Nephron progenitor cell (in vitro differentiated cells): ENCODE results near the gene TEC.
A peak's percentile ranks its signal among the peaks of the same experiment; 100 is the strongest.

Experiments used
- DNase-seq: peaks from one replicate; pipeline ENCODE4 v3.0.0; 2021
- H3K27ac Mint-ChIP-seq: 2 replicates; pipeline ENCODE4 v1.8.0; 2021; ENCODE audit warnings: mild to moderate bottlenecking, moderate library complexity, mixed read lengths
- H3K27me3 Mint-ChIP-seq: 2 replicates; pipeline ENCODE4 v1.8.0; 2021; ENCODE audit warnings: mild to moderate bottlenecking, low read depth, mixed read lengths; ENCODE audit not compliant: poor library complexity
- H3K36me3 Mint-ChIP-seq: 2 replicates; pipeline ENCODE4 v1.8.0; 2021; ENCODE audit warnings: low read depth, mixed read lengths
- H3K4me1 Mint-ChIP-seq: 2 replicates; pipeline ENCODE4 v1.8.0; 2021; ENCODE audit warnings: mixed read lengths
- H3K4me3 Mint-ChIP-seq: 2 replicates; pipeline ENCODE4 v1.8.0; 2021; ENCODE audit warnings: mild to moderate bottlenecking, moderate library complexity, mixed read lengths
- H3K9me3 Mint-ChIP-seq: 2 replicates; pipeline ENCODE4 v1.8.0; 2021; ENCODE audit warnings: mild to moderate bottlenecking, moderate library complexity, mixed read lengths
- TF ChIP-seq, protein P1 (sequence below): fragments of 200-600 bp; sonication (generic); IDR thresholded peaks from 2 replicates; pipeline ENCODE4 v1.5.0; 2021; ENCODE audit warnings: antibody characterized with exemption

Gene TEC

DNA sequence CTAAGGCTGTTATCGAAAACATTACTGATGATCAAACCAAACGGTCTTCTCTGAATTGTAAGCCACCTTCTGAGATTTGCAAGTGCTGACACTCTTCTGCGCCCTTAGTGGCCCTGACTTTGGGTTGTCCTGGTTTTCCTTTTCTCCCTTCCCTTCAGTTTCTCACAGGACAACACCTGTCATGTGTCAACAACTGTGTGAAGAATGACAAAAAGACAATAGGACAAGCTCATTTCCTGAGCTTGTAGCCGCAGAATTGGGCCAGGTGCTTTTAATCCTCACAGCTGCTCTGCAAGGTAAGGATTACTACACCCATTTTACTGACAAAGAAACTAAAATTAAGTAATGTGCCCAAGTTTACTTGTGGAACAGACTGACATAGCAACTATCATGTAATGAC lies 90.7 kb downstream of the TEC start:
- no peak overlapping the region for H3K4me3 Mint-ChIP-seq
- peaks cover 5% of the 10 kb centered on the region for H3K27me3 Mint-ChIP-seq
- TF ChIP-seq, protein P1, sequence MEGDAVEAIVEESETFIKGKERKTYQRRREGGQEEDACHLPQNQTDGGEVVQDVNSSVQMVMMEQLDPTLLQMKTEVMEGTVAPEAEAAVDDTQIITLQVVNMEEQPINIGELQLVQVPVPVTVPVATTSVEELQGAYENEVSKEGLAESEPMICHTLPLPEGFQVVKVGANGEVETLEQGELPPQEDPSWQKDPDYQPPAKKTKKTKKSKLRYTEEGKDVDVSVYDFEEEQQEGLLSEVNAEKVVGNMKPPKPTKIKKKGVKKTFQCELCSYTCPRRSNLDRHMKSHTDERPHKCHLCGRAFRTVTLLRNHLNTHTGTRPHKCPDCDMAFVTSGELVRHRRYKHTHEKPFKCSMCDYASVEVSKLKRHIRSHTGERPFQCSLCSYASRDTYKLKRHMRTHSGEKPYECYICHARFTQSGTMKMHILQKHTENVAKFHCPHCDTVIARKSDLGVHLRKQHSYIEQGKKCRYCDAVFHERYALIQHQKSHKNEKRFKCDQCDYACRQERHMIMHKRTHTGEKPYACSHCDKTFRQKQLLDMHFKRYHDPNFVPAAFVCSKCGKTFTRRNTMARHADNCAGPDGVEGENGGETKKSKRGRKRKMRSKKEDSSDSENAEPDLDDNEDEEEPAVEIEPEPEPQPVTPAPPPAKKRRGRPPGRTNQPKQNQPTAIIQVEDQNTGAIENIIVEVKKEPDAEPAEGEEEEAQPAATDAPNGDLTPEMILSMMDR: no peak
- peaks cover 9% of the 10 kb centered on the region for H3K9me3 Mint-ChIP-seq
- no peak for DNase-seq
- no peaks in the 10 kb centered on the region for H3K36me3 Mint-ChIP-seq
- H3K27ac Mint-ChIP-seq: no peak overlapping the region
- H3K4me1 Mint-ChIP-seq: peaks cover 1% of the 10 kb centered on the region

DNA sequence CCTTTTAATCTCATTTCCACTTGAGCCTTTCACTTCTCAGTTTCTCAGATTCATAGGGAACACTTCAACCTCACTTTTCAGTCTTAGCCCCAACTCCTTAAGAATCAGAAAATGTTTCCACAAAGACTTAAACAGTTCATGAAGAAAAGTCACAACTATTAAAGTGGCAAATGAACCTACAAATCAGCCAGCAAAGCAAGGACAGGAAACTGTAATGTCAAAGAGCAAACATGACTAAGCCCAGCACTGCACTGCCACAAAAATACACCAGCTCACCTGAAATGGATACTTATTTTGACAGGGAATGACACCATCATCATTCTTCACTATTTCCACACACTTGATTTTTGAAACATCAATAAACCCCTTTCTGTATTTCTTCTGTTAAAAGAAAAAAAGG lies 93.8 kb downstream of the TEC start:
- TF ChIP-seq, protein P1: no peak
- Mint-ChIP-seq H3K4me3 (no peak overlapping the region), H3K36me3 (no peaks in the 10 kb centered on the region), H3K27ac (no peak overlapping the region), H3K27me3 (peaks cover 5% of the 10 kb centered on the region), H3K4me1 (peaks cover 10% of the 10 kb centered on the region), H3K9me3 (peaks cover 9% of the 10 kb centered on the region)
- no peak for DNase-seq

- DNase-seq: no peak
- Mint-ChIP-seq H3K27ac (no peak overlapping the region), H3K4me3 (no peak overlapping the region), H3K36me3 (no peaks in the 10 kb centered on the region), H3K4me1 (peaks cover 10% of the 10 kb centered on the region), H3K27me3 (peaks cover 5% of the 10 kb centered on the region), H3K9me3 (peaks cover 9% of the 10 kb centered on the region)
- TF ChIP-seq, protein P1: no peak
Measured at GRCh38 chr4:48175328-48175727, 94.3 kb downstream of the TEC start.

- Mint-ChIP-seq H3K4me3 (no peak overlapping the region), H3K9me3 (peaks cover 9% of the 10 kb centered on the region), H3K4me1 (peaks cover 10% of the 10 kb centered on the region), H3K27me3 (peaks cover 6% of the 10 kb centered on the region), H3K27ac (peak overlapping the region; percentile 91), H3K36me3 (no peaks in the 10 kb centered on the region)
- DNase-seq: no peak
- TF ChIP-seq, protein P1: no peak
Measured at GRCh38 chr4:48173056-48173991, 96.3 kb downstream of the TEC start.

- H3K4me3 Mint-ChIP-seq: no peak overlapping the region
- peaks cover 6% of the 10 kb centered on the region for H3K27me3 Mint-ChIP-seq
- H3K4me1 Mint-ChIP-seq: peaks cover 10% of the 10 kb centered on the region
- peaks cover 2% of the 10 kb centered on the region for H3K9me3 Mint-ChIP-seq
- TF ChIP-seq, protein P1: no peak
- H3K36me3 Mint-ChIP-seq: no peaks in the 10 kb centered on the region
- no peak for DNase-seq
- H3K27ac Mint-ChIP-seq: no peak overlapping the region
Measured at GRCh38 chr4:48172651-48173050, 97.0 kb downstream of the TEC start.

GRCh38 chr4:48169636-48170035 lies 100.0 kb downstream of the TEC start:
- no peak for DNase-seq
- Mint-ChIP-seq H3K27me3 (peaks cover 8% of the 10 kb centered on the region), H3K27ac (no peak overlapping the region), H3K36me3 (no peaks in the 10 kb centered on the region), H3K4me1 (peaks cover 10% of the 10 kb centered on the region), H3K9me3 (no peaks in the 10 kb centered on the region), H3K4me3 (no peak overlapping the region)
- TF ChIP-seq, protein P1: no peak
